Large intestine (tissue), 3 donors: ENCODE measurements around the gene DST. TPM values are rescaled to one million over a fixed set of nuclear protein-coding genes. Genes with fewer than 3 reads are reported as not detected.
A peak's percentile ranks its signal among the peaks of the same experiment; 100 is the strongest.

Source experiments
- DNase-seq, 2 donors: peaks; one replicate each; pipeline versions ENCODE4 v3.0.0 to v3.0.0-alpha.2; 2013
- H3K27ac ChIP-seq: one replicate; pipeline ENCODE4 v1.5.1; 2013; ENCODE audit warnings: low read length
- H3K27me3 ChIP-seq: 2 replicates; pipeline ENCODE4 v1.6.1; 2013; ENCODE audit warnings: low read length; ENCODE audit not compliant: control insufficient read depth, insufficient read depth
- H3K36me3 ChIP-seq: 2 replicates; pipeline ENCODE4 v1.6.1; 2013; ENCODE audit warnings: low read length; ENCODE audit not compliant: control insufficient read depth, insufficient read depth
- H3K4me1 ChIP-seq: one replicate; pipeline ENCODE4 v1.6.1; 2013; ENCODE audit warnings: low read length; ENCODE audit not compliant: control insufficient read depth, insufficient read depth
- H3K4me3 ChIP-seq: one replicate; pipeline ENCODE4 v1.5.1; 2013; ENCODE audit warnings: low read length
- H3K9me3 ChIP-seq: one replicate; pipeline ENCODE4 v1.6.1; 2013; ENCODE audit warnings: mild to moderate bottlenecking, low read depth, low read length, moderate library complexity; ENCODE audit not compliant: control insufficient read depth
- WGBS: methylation state at CpG from one replicate; pipeline ENCODE4 v1.1.5; 2013; ENCODE audit warnings: low lambda C conversion rate; ENCODE audit not compliant: insufficient coverage; 5-methylcytosine and 5-hydroxymethylcytosine counted together
- polyA plus RNA-seq: library from polyadenylated mRNA; unstranded; fragments of 120-200 nt; gene quantifications from one replicate; pipeline ENCODE4 v1.2.1, GENCODE V29; 2013

The DST gene
- polyA plus RNA-seq, 1 donor: 234 TPM

GRCh38 chr6:56652994-56653393 is 10.3 kb upstream of the DST start:
- Histone ChIP-seq H3K4me1 (peaks cover 21% of the 10 kb centered on the region), H3K4me3 (no peak overlapping the region), H3K27ac (no peak overlapping the region), H3K9me3 (no peaks in the 10 kb centered on the region), H3K27me3 (no peaks in the 10 kb centered on the region), H3K36me3 (peaks cover 9% of the 10 kb centered on the region)
- 58% methylated on average over 2 of the region's 2 CpGs for WGBS
- DNase-seq: no peak

GRCh38 chr6:56652231-56652630 is 9.5 kb upstream of the DST start:
- H3K27me3 ChIP-seq: no peaks in the 10 kb centered on the region
- H3K4me1 ChIP-seq: peaks cover 21% of the 10 kb centered on the region
- H3K4me3 ChIP-seq: no peak overlapping the region
- H3K36me3 ChIP-seq: peaks cover 16% of the 10 kb centered on the region
- no peaks in the 10 kb centered on the region for H3K9me3 ChIP-seq
- H3K27ac ChIP-seq: no peak overlapping the region
- no CpG with 5 or more reads among the region's 1 CpG for WGBS
- no peak for DNase-seq

- peaks cover 26% of the 10 kb centered on the region for H3K36me3 ChIP-seq
- no peaks in the 10 kb centered on the region for H3K9me3 ChIP-seq
- no peaks in the 10 kb centered on the region for H3K27me3 ChIP-seq
- no peak for DNase-seq
- 83% methylated on average over 1 of the region's 1 CpG for WGBS
- peaks cover 13% of the 10 kb centered on the region for H3K4me1 ChIP-seq
- no peak overlapping the region for H3K27ac ChIP-seq
- H3K4me3 ChIP-seq: no peak overlapping the region
Measured at GRCh38 chr6:56650191-56650590, 7.5 kb upstream of the DST start.

- WGBS: no CpG with 5 or more reads among the region's 3 CpGs
- Histone ChIP-seq H3K27me3 (no peaks in the 10 kb centered on the region), H3K4me1 (peaks cover 13% of the 10 kb centered on the region), H3K36me3 (peaks cover 30% of the 10 kb centered on the region), H3K27ac (peak overlapping the region; percentile 16), H3K9me3 (no peaks in the 10 kb centered on the region), H3K4me3 (no peak overlapping the region)
- peak in 1 of 2 donors; percentile 46 for DNase-seq
Measured at GRCh38 chr6:56649782-56650181, 7.1 kb upstream of the DST start.

- WGBS: 17% methylated on average over 1 of the region's 1 CpG
- no peaks in the 10 kb centered on the region for H3K9me3 ChIP-seq
- peak overlapping the region; percentile 16 for H3K27ac ChIP-seq
- H3K4me3 ChIP-seq: no peak overlapping the region
- H3K27me3 ChIP-seq: no peaks in the 10 kb centered on the region
- peaks cover 12% of the 10 kb centered on the region for H3K4me1 ChIP-seq
- H3K36me3 ChIP-seq: peaks cover 36% of the 10 kb centered on the region
- DNase-seq: peak in 1 of 2 donors; percentile 77
Measured at GRCh38 chr6:56649053-56649769, 6.5 kb upstream of the DST start.

GRCh38 chr6:56647172-56647762 is 4.6 kb upstream of the DST start:
- Histone ChIP-seq H3K27me3 (no peaks in the 10 kb centered on the region), H3K4me1 (peaks cover 10% of the 10 kb centered on the region), H3K36me3 (peaks cover 40% of the 10 kb centered on the region), H3K27ac (no peak overlapping the region), H3K4me3 (no peak overlapping the region), H3K9me3 (no peaks in the 10 kb centered on the region)
- 100% methylated on average over 3 of the region's 12 CpGs for WGBS
- no peak for DNase-seq

GRCh38 chr6:56644366-56644765 is 1.7 kb upstream of the DST start:
- H3K27ac ChIP-seq: no peak overlapping the region
- no peaks in the 10 kb centered on the region for H3K9me3 ChIP-seq
- H3K4me1 ChIP-seq: peaks cover 5% of the 10 kb centered on the region
- no peak overlapping the region for H3K4me3 ChIP-seq
- WGBS: 100% methylated on average over 2 of the region's 5 CpGs
- DNase-seq: no peak
- H3K36me3 ChIP-seq: peaks cover 56% of the 10 kb centered on the region
- no peaks in the 10 kb centered on the region for H3K27me3 ChIP-seq

GRCh38 chr6:56643379-56644089 is 845 bp upstream of the DST start:
- Histone ChIP-seq H3K27me3 (no peaks in the 10 kb centered on the region), H3K4me3 (no peak overlapping the region), H3K36me3 (peaks cover 61% of the 10 kb centered on the region), H3K9me3 (no peaks in the 10 kb centered on the region), H3K27ac (no peak overlapping the region), H3K4me1 (no peaks in the 10 kb centered on the region)
- no peak for DNase-seq
- WGBS: 100% methylated on average over 3 of the region's 4 CpGs

- no peaks in the 10 kb centered on the region for H3K27me3 ChIP-seq
- peaks cover 50% of the 10 kb centered on the region for H3K36me3 ChIP-seq
- no CpG with 5 or more reads among the region's 4 CpGs for WGBS
- H3K4me1 ChIP-seq: no peaks in the 10 kb centered on the region
- no peak for DNase-seq
- no peak overlapping the region for H3K27ac ChIP-seq
- no peaks in the 10 kb centered on the region for H3K9me3 ChIP-seq
- no peak overlapping the region for H3K4me3 ChIP-seq
Measured at GRCh38 chr6:56640374-56640773, 2.3 kb downstream of the DST start.

- Histone ChIP-seq H3K36me3 (peaks cover 54% of the 10 kb centered on the region), H3K27me3 (no peaks in the 10 kb centered on the region), H3K27ac (no peak overlapping the region), H3K4me3 (no peak overlapping the region), H3K9me3 (no peaks in the 10 kb centered on the region), H3K4me1 (no peaks in the 10 kb centered on the region)
- no peak for DNase-seq
Measured at GRCh38 chr6:56638760-56639159, 3.9 kb downstream of the DST start.
